Fibroblast of skin of right quadriceps (primary cell): Measurements from ENCODE around the gene SUDS3.
"Not testable (repeated sequence)": the region's sequence is repeated elsewhere in the genome, so short reads cannot be mapped to it uniquely, and the experiment has no call there.

Experiments used
- DNase-seq: peaks from one replicate; pipeline ENCODE4 v3.0.0-alpha.2; 2013

Gene SUDS3

DNA sequence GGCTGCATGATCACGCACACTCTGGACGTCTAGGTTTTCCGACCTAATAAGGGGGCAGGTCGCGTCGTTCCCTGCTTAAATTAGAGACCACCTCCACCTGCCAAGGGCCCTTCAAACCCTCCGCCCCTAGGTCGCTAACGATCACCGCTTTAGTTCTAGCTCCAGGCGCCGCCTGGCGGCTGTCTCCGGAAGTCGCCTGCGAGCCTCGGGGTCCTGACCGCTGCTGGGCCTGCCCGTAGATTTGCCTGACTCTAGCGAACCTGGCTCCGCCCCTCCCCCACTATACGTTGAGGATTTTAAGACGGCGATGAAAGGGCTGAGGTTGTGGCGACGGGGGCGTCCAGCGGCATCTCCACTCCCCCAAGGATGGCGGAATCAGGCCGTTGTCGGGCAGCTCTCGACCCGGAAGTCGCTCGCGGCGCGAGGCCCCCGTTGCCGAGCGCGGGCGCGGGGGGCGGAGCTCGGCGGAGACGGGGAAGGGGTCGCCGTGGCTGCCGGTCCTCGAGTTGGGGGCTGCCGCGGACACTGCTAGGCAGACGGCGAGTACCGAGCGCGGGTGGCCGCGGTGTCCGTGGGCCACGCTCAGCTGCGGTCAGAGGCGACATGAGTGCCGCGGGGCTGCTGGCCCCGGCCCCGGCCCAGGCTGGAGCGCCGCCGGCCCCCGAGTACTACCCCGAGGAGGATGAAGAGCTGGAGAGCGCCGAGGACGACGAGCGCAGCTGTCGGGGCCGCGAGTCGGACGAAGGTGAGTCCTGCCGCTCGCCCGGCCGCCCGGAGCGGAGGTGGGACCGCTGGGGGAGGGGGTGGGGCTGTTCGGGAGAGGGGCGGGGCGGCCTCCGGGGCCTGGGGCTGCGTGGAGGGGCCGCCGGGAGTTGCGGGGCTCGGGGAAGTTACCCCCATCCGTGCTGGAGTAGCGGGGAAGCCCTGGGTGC, at the start of gene SUDS3:
Gene SUDS3, plus strand, starts transcription at position 467 of the 932 bp plus-strand sequence. Its CDS starts 137 bp downstream, at position 604.
- DNase-seq, result peak; percentile 77

GRCh38 chr12:118326991-118327390, 49.4 kb upstream of the SUDS3 start:
- peak; percentile 68 for DNase-seq

DNA sequence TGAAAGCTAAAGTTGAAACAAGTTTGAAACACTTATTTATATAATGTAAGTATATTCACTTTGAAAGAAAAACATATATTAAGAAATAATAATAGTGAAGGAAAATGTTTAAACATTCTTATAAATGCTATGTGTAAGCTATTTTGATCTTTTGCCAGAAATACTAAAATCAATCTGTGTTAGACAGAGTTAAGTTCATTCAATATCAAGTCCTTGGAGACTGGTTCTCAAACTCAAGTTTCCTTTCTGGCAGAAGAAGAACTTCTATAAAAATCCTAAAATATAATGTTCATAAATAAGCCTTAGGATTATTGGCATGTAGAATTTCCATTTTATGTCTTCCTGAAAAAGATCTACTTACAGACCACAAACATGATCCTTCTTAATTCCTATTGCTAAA, 49.0 kb upstream of the SUDS3 start:
- DNase-seq, result no peak

DNA sequence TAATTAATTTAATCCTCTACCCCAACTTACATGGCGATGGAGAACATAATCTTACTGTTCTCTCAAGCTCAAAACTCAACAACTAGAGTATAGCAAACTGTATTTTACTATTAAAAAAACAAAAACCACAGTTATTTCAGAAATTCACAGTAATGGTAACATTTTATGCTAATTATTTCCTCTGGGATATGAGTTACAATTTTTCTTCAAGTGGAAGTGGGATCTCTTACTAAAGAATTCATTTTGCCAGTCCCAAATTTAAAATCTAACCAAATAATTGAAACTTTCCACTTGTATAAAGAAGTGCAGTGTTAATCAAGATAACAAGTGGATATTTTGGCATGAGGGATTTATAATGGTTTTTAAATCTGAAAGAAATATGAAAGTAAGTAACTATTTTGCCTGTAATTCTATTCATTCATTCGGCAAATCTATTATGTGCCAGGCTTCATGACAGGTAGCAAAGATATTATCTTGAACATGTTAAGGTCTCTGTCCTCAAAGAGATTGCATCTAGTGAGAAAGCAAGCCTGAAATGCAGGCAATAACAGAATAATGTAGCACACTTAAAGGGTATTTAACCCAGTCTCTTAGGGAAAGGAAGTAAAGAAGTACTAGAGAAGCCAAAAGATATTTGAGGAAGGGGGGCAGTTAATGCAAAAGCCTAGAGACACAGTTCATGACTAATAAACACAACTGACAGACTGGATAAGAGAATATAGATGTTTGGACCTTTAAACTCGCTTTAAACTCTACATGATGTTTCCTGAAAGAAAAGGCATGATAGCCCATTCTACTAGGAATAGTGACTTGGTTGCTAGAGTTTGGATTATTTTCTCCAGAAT, 47.6 kb upstream of the SUDS3 start:
- peak; percentile 18 for DNase-seq

- peak; percentile 42 for DNase-seq
Observed at GRCh38 chr12:118330421-118331018, 45.8 kb upstream of the SUDS3 start.

DNA sequence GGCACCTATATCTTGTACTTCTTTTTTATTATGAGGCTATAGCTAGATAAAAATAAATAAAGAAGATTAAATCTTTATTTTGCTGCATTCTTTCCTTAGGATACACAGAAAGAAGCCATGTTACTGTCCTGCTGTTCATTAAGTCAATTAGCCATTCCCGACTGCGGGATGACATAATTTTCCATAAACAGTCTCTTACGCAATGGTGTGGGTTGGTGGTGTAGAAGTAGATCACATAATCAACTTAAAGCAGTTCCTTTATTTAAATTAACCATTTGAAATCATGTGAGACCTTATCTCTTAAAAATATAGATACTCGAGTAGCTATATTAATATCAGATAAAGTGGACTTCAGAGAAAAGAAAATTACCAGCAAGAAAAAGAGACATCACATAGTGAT, 43.8 kb upstream of the SUDS3 start:
- peak; percentile 62 for DNase-seq

GRCh38 chr12:118334241-118334640, 42.1 kb upstream of the SUDS3 start:
- no peak for DNase-seq

DNA sequence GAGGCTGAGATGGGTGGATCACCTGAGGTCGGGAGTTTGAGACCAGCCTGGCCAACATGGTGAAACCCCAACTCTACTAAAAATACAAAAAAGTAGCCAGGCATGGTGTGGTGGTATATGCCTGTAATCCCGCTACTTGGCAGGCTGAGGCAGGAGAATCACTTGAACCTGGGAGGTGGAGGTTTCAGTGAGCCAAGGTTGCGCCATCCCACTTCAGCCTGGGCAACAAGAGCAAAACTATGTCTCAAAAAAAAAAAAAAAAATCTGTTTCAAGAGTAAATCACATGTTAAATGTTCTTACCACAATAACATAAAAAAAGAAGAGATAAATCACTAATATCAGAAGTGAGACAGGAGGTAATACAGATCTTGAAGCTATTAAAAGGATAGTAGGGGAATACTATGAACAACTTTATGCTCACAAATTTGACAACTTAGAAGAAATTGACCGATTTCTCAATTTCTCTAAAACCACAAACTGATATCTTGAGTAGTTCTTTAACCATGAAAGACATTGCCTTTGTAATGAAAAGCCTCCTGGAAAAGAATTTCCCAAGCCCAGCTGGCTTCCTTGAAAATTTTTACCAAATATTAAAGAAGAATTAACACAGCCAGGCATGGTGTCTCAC, 41.3 kb upstream of the SUDS3 start:
- DNase-seq, result no peak

DNA sequence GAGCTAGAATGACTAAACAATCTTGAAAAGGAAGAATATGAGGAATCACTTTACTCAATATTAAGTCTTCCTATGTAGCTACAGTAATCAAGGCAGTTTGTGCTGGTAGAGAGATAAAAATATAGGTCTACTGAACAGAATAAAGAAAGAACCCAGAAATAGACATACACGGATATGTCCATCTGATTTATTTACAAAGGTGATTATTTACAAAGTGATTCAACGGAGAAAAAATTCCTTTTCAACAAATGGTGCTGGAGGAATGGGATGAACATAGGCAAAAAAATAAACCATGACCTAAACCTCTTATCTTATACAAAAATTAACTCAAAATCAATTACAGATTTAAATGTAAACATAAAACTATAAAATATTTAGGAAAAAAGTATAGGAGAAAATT, 40.2 kb upstream of the SUDS3 start:
- DNase-seq, result no peak

DNA sequence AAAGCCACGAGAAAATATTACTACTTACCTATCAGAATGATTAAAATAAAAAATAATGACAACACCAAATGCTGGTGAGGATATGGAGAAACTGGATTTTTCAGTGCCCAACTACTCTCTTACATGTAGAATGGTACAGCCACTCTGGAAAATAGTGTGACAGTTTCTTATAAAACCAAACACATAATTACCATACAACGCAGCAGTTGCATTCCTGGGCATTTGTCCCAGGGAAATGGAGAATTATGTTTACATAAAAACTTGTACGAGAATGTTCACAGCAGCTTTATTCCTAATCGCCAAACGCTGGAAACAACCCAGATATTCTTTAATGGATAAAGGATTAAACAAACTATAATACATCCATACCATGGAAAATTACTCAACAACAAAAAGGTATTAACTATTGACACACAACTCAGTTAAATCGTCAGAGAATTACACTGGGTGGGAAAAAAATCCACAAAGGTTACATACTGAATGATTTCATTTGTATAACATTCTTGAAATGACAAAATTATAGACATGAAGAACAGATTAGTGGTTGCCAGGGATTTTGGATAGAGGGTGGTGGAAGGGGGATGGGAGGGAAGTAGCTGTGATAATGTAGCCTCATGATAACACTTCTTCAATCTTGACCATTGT, 39.0 kb upstream of the SUDS3 start:
- peak; percentile 58 for DNase-seq

DNA sequence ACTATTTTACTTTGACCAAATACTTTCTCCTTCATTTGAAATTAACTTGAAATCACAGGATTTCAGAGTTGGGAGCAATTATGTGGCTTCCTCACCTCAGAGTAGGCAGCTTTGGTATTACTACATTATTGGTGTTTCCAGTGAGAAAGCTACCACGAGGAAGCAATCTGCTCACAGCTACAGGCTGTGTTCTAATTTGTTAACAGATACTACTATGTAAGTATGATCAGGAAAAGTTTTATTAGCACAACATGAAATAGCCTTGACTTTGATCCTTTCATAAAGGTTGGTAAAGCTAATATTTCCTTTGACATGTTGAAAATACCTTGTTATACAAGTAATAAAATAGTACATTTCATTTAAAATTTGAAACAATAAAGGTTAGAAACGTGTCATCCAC, 34.3 kb upstream of the SUDS3 start:
- no peak for DNase-seq

DNA sequence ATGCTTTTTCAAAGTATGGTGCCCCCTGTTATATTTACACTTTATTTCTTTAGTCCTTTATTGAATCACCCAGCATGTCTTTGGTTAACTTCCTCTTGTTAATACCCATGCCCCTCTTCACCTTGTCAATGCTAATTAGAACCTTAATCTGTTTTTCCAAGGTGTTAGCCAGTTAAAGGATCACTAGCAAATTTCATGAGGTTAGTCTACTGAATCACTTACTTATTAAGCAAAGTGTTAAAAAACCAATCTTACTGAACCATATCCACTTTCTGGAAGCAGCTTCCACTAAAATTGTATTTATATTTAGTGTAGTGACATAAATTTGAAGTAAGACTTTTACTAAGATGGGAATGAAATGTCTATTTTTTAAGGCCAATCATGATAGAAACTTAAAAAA, 31.5 kb upstream of the SUDS3 start:
- no peak for DNase-seq

GRCh38 chr12:118345355-118345754, 31.0 kb upstream of the SUDS3 start:
- DNase-seq, result no peak

GRCh38 chr12:118346895-118347294, 29.5 kb upstream of the SUDS3 start:
- DNase-seq, result no peak

- no peak for DNase-seq
Observed at GRCh38 chr12:118347916-118348315, 28.4 kb upstream of the SUDS3 start.

- no peak for DNase-seq
Observed at GRCh38 chr12:118350908-118351559, 25.3 kb upstream of the SUDS3 start.

DNA sequence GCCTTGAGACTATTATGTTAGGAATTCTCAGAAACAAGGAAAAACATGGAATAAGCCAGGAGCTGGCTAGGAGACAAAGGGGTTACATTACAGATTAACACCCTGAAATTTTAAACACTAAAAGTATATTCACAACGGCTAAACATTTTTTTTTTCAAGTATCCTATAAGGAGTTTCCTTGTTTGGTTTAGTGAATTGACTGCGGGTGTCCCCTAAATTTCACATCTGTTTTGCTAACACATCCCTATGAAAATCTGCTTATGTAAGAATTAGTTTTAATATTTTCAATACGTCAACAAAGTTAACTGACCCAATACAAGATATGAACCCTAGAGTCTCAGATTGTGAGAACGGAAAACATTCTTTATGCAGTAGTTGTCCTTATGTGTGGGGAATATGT, 22.6 kb upstream of the SUDS3 start:
- DNase-seq, result no peak

GRCh38 chr12:118354503-118354902, 21.9 kb upstream of the SUDS3 start:
- not testable (repeated sequence) for DNase-seq

GRCh38 chr12:118354903-118355302, 21.5 kb upstream of the SUDS3 start:
- no peak for DNase-seq

GRCh38 chr12:118355843-118356242, 20.5 kb upstream of the SUDS3 start:
- peak; percentile 43 for DNase-seq

DNA sequence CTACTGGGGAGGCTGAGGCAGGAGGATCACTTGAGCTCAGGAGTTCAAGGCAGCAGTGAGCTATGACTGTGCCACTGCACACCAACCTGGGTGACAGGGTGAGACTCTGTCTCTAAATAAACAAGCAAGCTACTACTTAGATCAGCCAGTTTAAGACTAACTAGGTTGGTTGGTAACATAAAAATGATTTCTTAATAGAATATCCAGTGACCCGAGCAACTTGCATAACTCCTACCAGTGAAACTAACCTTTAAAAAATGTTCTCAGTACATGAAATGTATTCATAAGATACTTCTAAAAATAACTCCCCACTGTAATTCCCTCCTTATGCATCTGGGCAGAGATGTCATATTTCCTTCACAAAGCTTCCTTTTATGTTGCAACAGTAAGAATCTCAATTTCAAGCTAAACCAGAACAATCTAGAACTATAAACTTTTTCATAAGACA, 19.5 kb upstream of the SUDS3 start:
- peak; percentile 89 for DNase-seq
